MV-4-11 (cell line): Measurements from ENCODE around the gene POU6F2.

Source experiments
- DNase-seq: peaks from one replicate; lab custom pipeline; 2025; lab: John Stamatoyannopoulos, UW

Gene POU6F2

GRCh38 chr7:39446546-39446945, 468.8 kb downstream of the POU6F2 start:
- DNase-seq, result no peak

- no peak for DNase-seq
Observed at GRCh38 chr7:39451901-39452300, 474.2 kb downstream of the POU6F2 start.

GRCh38 chr7:39453743-39454355, 476.1 kb downstream of the POU6F2 start:
- peak; percentile 28 for DNase-seq

GRCh38 chr7:39458061-39458745, 480.5 kb downstream of the POU6F2 start:
- DNase-seq, result no peak

- no peak for DNase-seq
Observed at GRCh38 chr7:39459636-39460035, 481.9 kb downstream of the POU6F2 start.

GRCh38 chr7:39460486-39460885, 482.8 kb downstream of the POU6F2 start:
- no peak for DNase-seq

GRCh38 chr7:39461263-39461820, 483.6 kb downstream of the POU6F2 start:
- no peak for DNase-seq

- no peak for DNase-seq
Observed at GRCh38 chr7:39463252-39463651, 485.5 kb downstream of the POU6F2 start.

GRCh38 chr7:39464350-39465054, 486.8 kb downstream of the POU6F2 start:
- no peak for DNase-seq

GRCh38 chr7:39465055-39465929, 487.6 kb downstream of the POU6F2 start:
- peak; percentile 13 for DNase-seq

- DNase-seq, result no peak
Observed at GRCh38 chr7:39468261-39468660, 490.6 kb downstream of the POU6F2 start.

GRCh38 chr7:39468808-39469374, 491.2 kb downstream of the POU6F2 start:
- no peak for DNase-seq

- DNase-seq, result no peak
Observed at GRCh38 chr7:39480901-39481300, 503.2 kb downstream of the POU6F2 start.

GRCh38 chr7:39488467-39489393, 511.0 kb downstream of the POU6F2 start:
- DNase-seq, result no peak

- no peak for DNase-seq
Observed at GRCh38 chr7:39490296-39490695, 512.6 kb downstream of the POU6F2 start.

GRCh38 chr7:39493934-39494333, 516.2 kb downstream of the POU6F2 start:
- no peak for DNase-seq

- DNase-seq, result no peak
Observed at GRCh38 chr7:39501358-39501757, 523.6 kb downstream of the POU6F2 start.

GRCh38 chr7:39504963-39505362, 527.3 kb downstream of the POU6F2 start:
- no peak for DNase-seq

GRCh38 chr7:39507866-39508551, 530.3 kb downstream of the POU6F2 start:
- DNase-seq, result no peak

GRCh38 chr7:39509436-39509835, 531.7 kb downstream of the POU6F2 start:
- no peak for DNase-seq
